Esophagus squamous epithelium (tissue), 5 donors: Measurements from ENCODE around the gene ATXN1. TPM values are rescaled to one million over a fixed set of nuclear protein-coding genes. Genes with fewer than 3 reads are reported as not detected.

ENCODE experiments used
- DNase-seq: peaks from one replicate; lab custom pipeline; 2025; lab: John Stamatoyannopoulos, UW
- H3K27ac ChIP-seq, 4 donors: fragments of 200-600 bp; sonication (generic); one replicate each; pipeline ENCODE4 v1.5.1; 2016 to 2019; ENCODE audit warnings: mild to moderate bottlenecking in 1 of 4
- H3K27me3 ChIP-seq, 4 donors: fragments of 200-600 bp; sonication (generic); 1 replicate in 3 of 4; 2 replicates in 1 of 4; pipeline versions ENCODE4 v1.5.1 to v1.6.0; 2017 to 2021; ENCODE audit warnings: antibody characterized with exemption in 1 of 4
- H3K36me3 ChIP-seq, 3 donors: fragments of 200-600 bp; sonication (generic); one replicate each; pipeline ENCODE4 v1.5.1; 2016 to 2019
- H3K4me1 ChIP-seq, 3 donors: fragments of 200-600 bp; sonication (generic); one replicate each; pipeline ENCODE4 v1.5.1; 2017 to 2019
- H3K4me3 ChIP-seq, 4 donors: fragments of 200-600 bp; sonication (generic); 1 replicate in 3 of 4; 2 replicates in 1 of 4; pipeline ENCODE4 v1.5.1; 2016 to 2019; ENCODE audit warnings: mild to moderate bottlenecking in 2 of 4, moderate library complexity in 1 of 4
- H3K9me3 ChIP-seq, 3 donors: fragments of 200-600 bp; sonication (generic); one replicate each; pipeline ENCODE4 v1.5.1; 2016 to 2019
- CTCF ChIP-seq, 6 experiments: fragments of 450-650 bp in 4 of 6; fragments of 200-600 bp in 2 of 6; sonication (generic) in 2 of 6; IDR thresholded peaks; one replicate each; pipeline ENCODE4 v1.5.1; 2016 to 2019; ENCODE audit warnings: antibody characterized with exemption in 6 of 6, mild to moderate bottlenecking in 4 of 6, moderate library complexity in 4 of 6
- POLR2A ChIP-seq, 4 donors: fragments of 450-650 bp; IDR thresholded peaks; one replicate each; pipeline ENCODE4 v1.6.1; 2017; ENCODE audit warnings: antibody characterized with exemption in 4 of 4, mild to moderate bottlenecking in 4 of 4, moderate library complexity in 3 of 4
- WGBS, 2 donors: methylation state at CpG; one replicate each; pipeline ENCODE4 v1.1.5; 2018; 5-methylcytosine and 5-hydroxymethylcytosine counted together
- intact Hi-C: fragments of 100-400 bp; cut with DNase I; formaldehyde crosslinking; loops from one replicate; pipeline ENCODE4 v1.15.0; 2022
- total RNA-seq, 4 donors: library from RNA; depleted of rRNA; stranded (reverse); fragments of >200 nt; gene quantifications; one replicate each; pipeline ENCODE4 v1.1.0, GENCODE V29; 2016
- donor health status: DM: yes; HTN: yes; CAD: no.

ATXN1 gene
- total RNA-seq, 4 donors from 2014 or later = 17.5 to 50.5 (median 28.5) TPM

GRCh38 chr6:16595514-16596120 is 165.6 kb downstream of the ATXN1 start:
- Histone ChIP-seq H3K4me1 (peaks cover 0 to 24% (median 8%) of the 10 kb centered on the region in 3 donors), H3K9me3 (no peaks in the 10 kb centered on the region), H3K4me3 (no peak overlapping the region), H3K36me3 (peaks cover 0 to 6% (median 0%) of the 10 kb centered on the region in 3 donors), H3K27ac (no peak overlapping the region), H3K27me3 (no peaks in the 10 kb centered on the region)
- intact Hi-C loops = no loop called here
- DNase-seq = no peak
- 65 to 76% methylated on average over 8 of the region's 8 CpGs for WGBS, 2 donors
- no peak for TF ChIP-seq CTCF (IDR thresholded peaks at IDR 0.05)
- TF ChIP-seq POLR2A (IDR thresholded peaks at IDR 0.05) = no peak

- Histone ChIP-seq H3K27ac (no peak overlapping the region), H3K27me3 (no peaks in the 10 kb centered on the region), H3K9me3 (no peaks in the 10 kb centered on the region), H3K36me3 (peaks cover 0 to 6% (median 0%) of the 10 kb centered on the region in 3 donors), H3K4me3 (no peak overlapping the region), H3K4me1 (peaks cover 0 to 24% (median 8%) of the 10 kb centered on the region in 3 donors)
- WGBS, 2 donors = 82 to 85% methylated on average over 5 of the region's 5 CpGs
- intact Hi-C loops = no loop called here
- DNase-seq = no peak
- TF ChIP-seq CTCF (IDR thresholded peaks at IDR 0.05) = no peak
- TF ChIP-seq POLR2A (IDR thresholded peaks at IDR 0.05) = no peak
Observed at GRCh38 chr6:16594849-16595248, 166.4 kb downstream of the ATXN1 start.

- Histone ChIP-seq H3K36me3 (peaks cover 0 to 6% (median 0%) of the 10 kb centered on the region in 3 donors), H3K27ac (no peak overlapping the region), H3K27me3 (no peaks in the 10 kb centered on the region), H3K9me3 (no peaks in the 10 kb centered on the region), H3K4me1 (peaks cover 0 to 11% (median 8%) of the 10 kb centered on the region in 3 donors), H3K4me3 (no peak overlapping the region)
- intact Hi-C loops = no loop called here
- TF ChIP-seq POLR2A (IDR thresholded peaks at IDR 0.05) (no peak), CTCF (IDR thresholded peaks at IDR 0.05) (no peak)
- WGBS, 2 donors = 74 to 90% methylated on average over 10 to 12 of the region's 12 CpGs
- DNase-seq = no peak
Observed at GRCh38 chr6:16592223-16592911, 168.9 kb downstream of the ATXN1 start.

- no peaks in the 10 kb centered on the region for H3K9me3 ChIP-seq
- H3K27me3 ChIP-seq = no peaks in the 10 kb centered on the region
- H3K4me3 ChIP-seq = no peak overlapping the region
- H3K36me3 ChIP-seq = peaks cover 0 to 6% (median 0%) of the 10 kb centered on the region in 3 donors
- WGBS, 2 donors = 72 to 86% methylated on average over 11 of the region's 11 CpGs
- no peak for DNase-seq
- H3K4me1 ChIP-seq = peaks cover 0 to 4% (median 3%) of the 10 kb centered on the region in 3 donors
- intact Hi-C loops = no loop called here
- H3K27ac ChIP-seq = no peak overlapping the region
- TF ChIP-seq CTCF (IDR thresholded peaks at IDR 0.05) (no peak), POLR2A (IDR thresholded peaks at IDR 0.05) (no peak)
Observed at GRCh38 chr6:16591396-16592222, 169.7 kb downstream of the ATXN1 start.
